Neural cell (in vitro differentiated cells): Measurements from ENCODE around the gene CDK11A.

Experiments
- CTCF ChIP-seq: fragments of 450-650 bp; IDR thresholded peaks from 2 replicates; pipeline ENCODE4 v1.5.1; 2014; ENCODE audit warnings: antibody characterized with exemption, mild to moderate bottlenecking, moderate library complexity; ENCODE audit not compliant: poor library complexity, severe bottlenecking
- EP300 ChIP-seq: fragments of 450-650 bp; conservative IDR thresholded peaks from 2 replicates; pipeline ENCODE4 v1.6.1; 2014; ENCODE audit warnings: antibody characterized with exemption, mild to moderate bottlenecking, moderate library complexity; ENCODE audit not compliant: poor library complexity, severe bottlenecking
- EZH2 ChIP-seq: fragments of 200-600, 300-800 bp; shearing (Covaris generic), sonication (generic); IDR thresholded peaks from 2 replicates; pipeline ENCODE4 v1.6.1; 2014; ENCODE audit warnings: antibody characterized with exemption, low read length, borderline replicate concordance, mild to moderate bottlenecking; ENCODE audit not compliant: insufficient read depth, poor library complexity, severe bottlenecking
- POLR2AphosphoS5 ChIP-seq: IDR thresholded peaks from 2 replicates; pipeline ENCODE4 v1.6.1; 2012
- REST ChIP-seq: IDR thresholded peaks from 2 replicates; pipeline ENCODE4 v1.6.1; 2012; ENCODE audit warnings: borderline replicate concordance
- SMC3 ChIP-seq: fragments of 450-650 bp; conservative IDR thresholded peaks from 2 replicates; pipeline ENCODE4 v1.6.1; 2014; ENCODE audit warnings: antibody characterized with exemption, mild to moderate bottlenecking, moderate library complexity; ENCODE audit not compliant: poor library complexity

GRCh38 chr1:1683104-1683905 is 40.9 kb downstream of the CDK11A start:
- TF ChIP-seq CTCF (no peak), EP300 (no peak), REST (no peak), POLR2AphosphoS5 (no peak), EZH2 (no peak), SMC3 (no peak)
